HG03097 (cell line): ENCODE measurements around the gene DHRS13.
A peak's percentile ranks its signal among the peaks of the same experiment; 100 is the strongest.
"Not testable (repeated sequence)": the region's sequence is repeated elsewhere in the genome, so short reads cannot be mapped to it uniquely, and the experiment has no call there.

Experiments used
- ATAC-seq: cut with Tn5 transposase; IDR thresholded peaks from one replicate; pipeline ENCODE4 v1.9.1; 2021; ENCODE audit not compliant: unreplicated experiment, low FRiP score

Gene DHRS13

GRCh38 chr17:28887871-28888471 is 14.9 kb downstream of the DHRS13 start:
- no peak for ATAC-seq

GRCh38 chr17:28885951-28886350 is 16.9 kb downstream of the DHRS13 start:
- no peak for ATAC-seq

- ATAC-seq = no peak
Observed at GRCh38 chr17:28885363-28885762, 17.5 kb downstream of the DHRS13 start.

- no peak for ATAC-seq
Observed at GRCh38 chr17:28883967-28884702, 18.7 kb downstream of the DHRS13 start.

- no peak for ATAC-seq
Observed at GRCh38 chr17:28882154-28882895, 20.6 kb downstream of the DHRS13 start.

GRCh38 chr17:28881533-28882056 is 21.3 kb downstream of the DHRS13 start:
- no peak for ATAC-seq

GRCh38 chr17:28880572-28880945 is 22.3 kb downstream of the DHRS13 start:
- ATAC-seq = no peak

- no peak for ATAC-seq
Observed at GRCh38 chr17:28879886-28880571, 22.9 kb downstream of the DHRS13 start.

- ATAC-seq = no peak
Observed at GRCh38 chr17:28878981-28879380, 23.9 kb downstream of the DHRS13 start.

GRCh38 chr17:28878158-28878910 is 24.5 kb downstream of the DHRS13 start:
- no peak for ATAC-seq

- ATAC-seq = not testable (repeated sequence)
Observed at GRCh38 chr17:28877150-28877711, 25.6 kb downstream of the DHRS13 start.

- ATAC-seq = no peak
Observed at GRCh38 chr17:28875848-28876550, 26.9 kb downstream of the DHRS13 start.

- ATAC-seq = no peak
Observed at GRCh38 chr17:28874750-28875149, 28.1 kb downstream of the DHRS13 start.

GRCh38 chr17:28873839-28874238 is 29.0 kb downstream of the DHRS13 start:
- no peak for ATAC-seq

GRCh38 chr17:28871056-28871579 is 31.8 kb downstream of the DHRS13 start:
- ATAC-seq = peak; percentile 91

- ATAC-seq = no peak
Observed at GRCh38 chr17:28867276-28867675, 35.6 kb downstream of the DHRS13 start.

- no peak for ATAC-seq
Observed at GRCh38 chr17:28865946-28866752, 36.7 kb downstream of the DHRS13 start.
